IPS-18a (cell line): ENCODE data around the gene PCAT7.
"Not testable (repeated sequence)": the region's sequence is repeated elsewhere in the genome, so short reads cannot be mapped to it uniquely, and the experiment has no call there.

Experiments used
- H3K27ac ChIP-seq: one replicate; pipeline ENCODE4 v1.5.1; 2013; ENCODE audit warnings: low read length
- H3K27me3 ChIP-seq: one replicate; pipeline ENCODE4 v1.6.1; 2013; ENCODE audit warnings: mild to moderate bottlenecking, low read length; ENCODE audit not compliant: control insufficient read depth, insufficient read depth
- H3K36me3 ChIP-seq: one replicate; pipeline ENCODE4 v1.6.1; 2013; ENCODE audit warnings: low read depth, low read length; ENCODE audit not compliant: control insufficient read depth
- H3K4me1 ChIP-seq: one replicate; pipeline ENCODE4 v1.6.1; 2013; ENCODE audit warnings: low read depth, low read length; ENCODE audit not compliant: control insufficient read depth
- H3K4me3 ChIP-seq: one replicate; pipeline ENCODE4 v1.5.1; 2013; ENCODE audit warnings: low read length
- H3K9ac ChIP-seq: one replicate; pipeline ENCODE4 v1.6.1; 2013; ENCODE audit warnings: mild to moderate bottlenecking, low read length, moderate library complexity
- H3K9me3 ChIP-seq: one replicate; pipeline ENCODE4 v1.6.1; 2013; ENCODE audit warnings: low read depth, low read length; ENCODE audit not compliant: control insufficient read depth

PCAT7 gene

DNA sequence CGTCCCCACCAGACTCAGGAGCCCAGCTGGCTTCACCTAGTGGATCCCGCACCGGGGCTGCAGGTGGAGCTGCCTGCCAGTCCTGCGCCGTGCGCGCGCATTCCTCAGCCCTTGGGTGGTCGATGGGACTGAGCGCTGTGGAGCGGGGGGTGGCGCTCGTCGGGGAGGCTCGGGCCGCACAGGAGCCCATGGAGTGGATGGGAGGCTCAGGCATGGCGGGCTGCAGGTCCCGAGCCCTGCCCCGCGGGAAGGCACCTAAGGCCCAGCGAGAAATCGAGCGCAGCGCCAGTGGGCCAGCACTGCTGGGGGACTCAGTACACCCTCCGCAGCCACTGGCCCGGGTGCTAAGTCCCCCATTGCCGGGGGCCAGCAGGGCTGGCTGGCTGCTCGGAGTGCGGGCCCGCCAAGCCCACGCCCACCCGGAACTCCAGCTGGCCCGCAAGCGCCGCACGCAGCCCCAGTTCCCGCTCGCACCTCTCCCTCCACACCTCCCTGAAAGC is 36.2 kb downstream of the PCAT7 start:
- not testable (repeated sequence) for H3K4me1 ChIP-seq, H3K36me3 ChIP-seq, H3K27ac ChIP-seq, H3K27me3 ChIP-seq, H3K9me3 ChIP-seq, H3K4me3 ChIP-seq, H3K9ac ChIP-seq

DNA sequence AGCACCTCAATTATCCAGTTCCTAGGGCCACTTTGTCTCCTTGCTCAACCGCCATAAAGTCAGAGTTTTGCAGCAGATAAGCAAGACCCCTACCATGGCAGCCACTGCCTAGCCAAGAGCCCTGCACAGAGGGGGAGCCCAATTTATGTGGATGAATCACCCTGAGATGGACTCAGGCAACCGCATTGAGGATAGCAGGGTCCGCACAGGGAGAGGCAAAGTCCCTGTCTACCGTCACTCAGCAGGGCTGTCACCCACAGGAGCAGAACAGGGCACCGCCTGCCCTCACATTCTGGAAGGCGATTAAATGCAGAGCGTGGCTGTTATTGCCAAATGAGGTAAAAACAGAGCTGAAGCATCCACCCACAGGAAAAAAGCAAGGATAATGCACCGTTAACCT is 37.0 kb downstream of the PCAT7 start:
- H3K27me3 ChIP-seq = no peaks in the 10 kb centered on the region
- H3K27ac ChIP-seq = no peak overlapping the region
- H3K9ac ChIP-seq = no peak overlapping the region
- H3K4me3 ChIP-seq = no peak overlapping the region
- no peaks in the 10 kb centered on the region for H3K4me1 ChIP-seq
- no peaks in the 10 kb centered on the region for H3K9me3 ChIP-seq
- H3K36me3 ChIP-seq = no peaks in the 10 kb centered on the region

DNA sequence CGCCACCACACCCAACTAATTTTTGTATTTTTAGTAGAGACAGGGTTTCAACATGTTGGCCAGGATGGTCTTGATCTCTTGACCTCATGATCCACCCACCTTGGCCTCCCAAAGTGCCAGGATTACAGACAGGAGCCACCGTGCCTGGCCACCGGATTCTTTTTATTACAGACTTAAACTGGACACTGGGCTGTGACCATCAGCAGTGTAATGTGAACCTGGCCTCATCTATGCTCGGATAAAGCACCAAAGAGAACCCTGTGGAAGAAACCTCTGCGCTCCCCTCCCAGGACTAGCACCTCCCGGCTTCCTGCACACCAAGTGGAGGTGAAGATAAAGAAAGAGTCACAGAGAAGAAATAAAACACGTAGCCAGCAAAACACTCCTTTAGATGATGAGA is 37.8 kb downstream of the PCAT7 start:
- not testable (repeated sequence) for H3K4me3 ChIP-seq, H3K36me3 ChIP-seq, H3K27me3 ChIP-seq, H3K27ac ChIP-seq, H3K9ac ChIP-seq, H3K9me3 ChIP-seq, H3K4me1 ChIP-seq

DNA sequence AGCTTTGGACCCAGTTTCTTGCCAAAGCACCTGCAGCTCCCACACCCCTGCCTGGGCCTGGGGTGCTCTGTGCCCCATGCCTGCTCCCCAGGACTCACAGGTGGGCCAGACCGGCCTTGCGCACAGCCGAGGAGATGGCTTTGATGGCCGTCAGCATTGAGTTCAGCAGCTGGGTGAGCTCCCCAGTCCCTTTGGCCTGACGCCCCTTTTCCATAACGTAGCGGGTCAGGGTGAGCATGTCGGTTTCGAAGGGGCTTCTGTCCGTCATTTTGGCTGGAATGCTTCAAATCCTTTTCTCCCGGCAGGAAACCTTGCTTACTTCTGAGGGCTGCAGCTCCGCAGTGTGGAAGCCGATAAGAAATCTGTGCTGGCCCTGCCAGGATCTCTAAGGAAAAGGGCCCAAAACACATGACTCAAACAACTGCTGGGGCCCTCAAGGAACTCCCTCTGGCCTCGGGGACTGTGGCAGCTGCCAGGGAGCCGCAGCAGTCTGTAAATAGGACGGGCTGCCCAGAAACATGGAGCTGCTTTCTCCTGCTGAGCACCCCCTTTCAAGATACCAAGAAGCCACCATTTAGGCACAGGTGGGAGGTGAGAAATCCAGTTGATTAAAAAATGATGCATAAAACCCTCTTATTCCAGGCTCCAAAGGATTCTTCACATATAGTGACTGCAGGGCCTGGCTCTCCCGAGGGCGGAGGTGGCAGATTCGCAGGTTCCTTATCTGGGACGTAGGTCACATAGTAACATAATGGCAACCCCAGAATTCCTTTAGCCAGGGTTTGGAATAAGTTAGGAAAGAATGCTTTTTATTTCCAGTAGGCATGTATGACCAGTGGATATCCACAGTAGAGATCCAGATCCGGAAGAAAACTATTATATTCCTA is 38.8 kb downstream of the PCAT7 start, which contains the start of gene FBP2:
Gene FBP2 (minus strand): TSS at position 366 of the 887 bp plus-strand sequence. CDS start 98 bp downstream, at position 268.
- no peaks in the 10 kb centered on the region for H3K27me3 ChIP-seq
- no peak within 1 kb of the TSS for H3K27ac ChIP-seq
- H3K36me3 ChIP-seq = no peaks in the 10 kb centered on the region
- H3K4me1 ChIP-seq = no peaks in the 10 kb centered on the region
- no peak within 1 kb of the TSS for H3K9ac ChIP-seq
- no peak within 1 kb of the TSS for H3K4me3 ChIP-seq
- H3K9me3 ChIP-seq = no peaks in the 10 kb centered on the region

DNA sequence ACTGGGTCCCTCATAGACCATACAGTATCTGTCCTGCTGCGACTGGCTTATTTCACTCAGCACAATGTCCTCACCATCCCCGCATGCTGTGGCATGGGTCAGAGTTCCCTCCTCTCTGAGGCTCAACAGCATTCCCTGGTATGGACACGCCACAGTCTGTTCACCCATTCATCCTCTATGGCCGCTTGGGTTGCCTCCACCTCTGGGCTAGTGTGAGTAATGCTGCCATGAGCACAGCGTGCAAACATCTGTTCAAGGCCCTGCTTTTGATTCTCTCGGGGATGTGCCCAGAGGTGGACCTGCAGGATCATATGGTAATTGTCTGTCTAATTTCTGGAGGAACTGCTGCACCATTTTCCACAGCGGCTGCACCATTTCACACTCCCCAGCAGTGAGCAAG is 44.2 kb downstream of the PCAT7 start:
- Histone ChIP-seq H3K27me3 (no peaks in the 10 kb centered on the region), H3K9ac (no peak overlapping the region), H3K9me3 (no peaks in the 10 kb centered on the region), H3K4me1 (peaks cover 7% of the 10 kb centered on the region), H3K36me3 (no peaks in the 10 kb centered on the region), H3K4me3 (no peak overlapping the region), H3K27ac (no peak overlapping the region)

DNA sequence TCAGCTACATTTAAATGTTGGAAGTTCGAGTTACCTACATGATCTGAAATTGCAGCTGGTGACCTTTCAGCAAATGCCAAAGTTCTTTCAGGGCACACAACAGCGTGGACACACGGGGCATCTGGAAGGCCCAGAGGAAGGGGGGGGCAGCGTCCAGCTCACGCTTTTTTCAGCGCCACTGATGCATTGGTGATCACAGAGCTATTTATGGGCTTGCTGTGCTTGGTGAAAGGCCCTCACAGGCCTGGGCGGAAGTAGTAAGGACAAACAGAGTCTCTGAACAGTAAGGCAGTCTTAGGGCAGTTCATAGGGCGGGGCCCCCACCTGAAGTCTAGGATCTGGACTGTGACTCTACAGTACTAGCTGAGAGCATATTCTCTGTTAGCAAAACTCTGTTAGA is 45.4 kb downstream of the PCAT7 start:
- H3K9ac ChIP-seq = no peak overlapping the region
- H3K27ac ChIP-seq = no peak overlapping the region
- H3K4me1 ChIP-seq = peaks cover 7% of the 10 kb centered on the region
- no peaks in the 10 kb centered on the region for H3K9me3 ChIP-seq
- no peak overlapping the region for H3K4me3 ChIP-seq
- no peaks in the 10 kb centered on the region for H3K27me3 ChIP-seq
- H3K36me3 ChIP-seq = no peaks in the 10 kb centered on the region

DNA sequence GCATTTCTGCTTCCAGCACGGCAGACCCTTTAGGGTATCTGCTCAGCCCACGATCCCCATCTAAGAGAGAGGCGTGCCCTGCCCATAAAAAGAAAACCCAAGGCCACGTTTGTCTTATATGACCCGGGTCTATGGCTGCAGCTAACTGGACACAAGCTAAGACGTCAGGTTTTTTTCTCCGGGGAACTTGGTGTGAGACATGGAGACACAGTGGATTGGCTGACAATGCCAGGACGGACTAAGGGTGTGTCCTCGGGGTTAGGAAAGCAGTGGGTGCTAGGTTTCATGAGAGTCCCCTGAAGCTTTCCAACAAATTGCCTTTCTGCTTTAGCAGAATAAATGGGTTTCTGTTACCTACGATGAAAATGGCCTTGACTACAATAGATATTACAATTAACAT is 45.8 kb downstream of the PCAT7 start:
- H3K36me3 ChIP-seq = no peaks in the 10 kb centered on the region
- H3K27ac ChIP-seq = no peak overlapping the region
- no peak overlapping the region for H3K9ac ChIP-seq
- H3K4me3 ChIP-seq = no peak overlapping the region
- no peaks in the 10 kb centered on the region for H3K9me3 ChIP-seq
- H3K27me3 ChIP-seq = no peaks in the 10 kb centered on the region
- H3K4me1 ChIP-seq = peaks cover 7% of the 10 kb centered on the region

DNA sequence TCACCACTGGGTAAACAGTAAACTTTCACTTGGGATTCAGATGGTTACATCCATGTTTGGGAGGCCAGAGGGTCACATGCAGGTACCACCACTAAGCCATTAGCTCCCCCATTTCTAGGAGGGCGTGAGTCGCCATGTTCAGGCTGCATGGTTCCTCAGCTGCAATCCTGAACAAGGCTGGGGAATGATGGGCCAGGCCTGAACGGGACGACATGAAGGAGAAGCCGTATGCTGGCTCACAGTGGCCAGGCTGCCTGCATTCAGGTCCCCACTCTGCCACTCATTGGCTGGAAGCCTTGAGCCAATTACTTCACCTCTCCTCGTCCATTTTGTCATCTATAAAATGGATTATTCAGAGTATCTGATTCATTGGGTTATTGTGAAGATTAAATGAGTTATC is 47.8 kb downstream of the PCAT7 start:
- H3K4me3 ChIP-seq = no peak overlapping the region
- H3K27ac ChIP-seq = no peak overlapping the region
- no peak overlapping the region for H3K9ac ChIP-seq
- no peaks in the 10 kb centered on the region for H3K9me3 ChIP-seq
- no peaks in the 10 kb centered on the region for H3K36me3 ChIP-seq
- peaks cover 7% of the 10 kb centered on the region for H3K4me1 ChIP-seq
- H3K27me3 ChIP-seq = no peaks in the 10 kb centered on the region

DNA sequence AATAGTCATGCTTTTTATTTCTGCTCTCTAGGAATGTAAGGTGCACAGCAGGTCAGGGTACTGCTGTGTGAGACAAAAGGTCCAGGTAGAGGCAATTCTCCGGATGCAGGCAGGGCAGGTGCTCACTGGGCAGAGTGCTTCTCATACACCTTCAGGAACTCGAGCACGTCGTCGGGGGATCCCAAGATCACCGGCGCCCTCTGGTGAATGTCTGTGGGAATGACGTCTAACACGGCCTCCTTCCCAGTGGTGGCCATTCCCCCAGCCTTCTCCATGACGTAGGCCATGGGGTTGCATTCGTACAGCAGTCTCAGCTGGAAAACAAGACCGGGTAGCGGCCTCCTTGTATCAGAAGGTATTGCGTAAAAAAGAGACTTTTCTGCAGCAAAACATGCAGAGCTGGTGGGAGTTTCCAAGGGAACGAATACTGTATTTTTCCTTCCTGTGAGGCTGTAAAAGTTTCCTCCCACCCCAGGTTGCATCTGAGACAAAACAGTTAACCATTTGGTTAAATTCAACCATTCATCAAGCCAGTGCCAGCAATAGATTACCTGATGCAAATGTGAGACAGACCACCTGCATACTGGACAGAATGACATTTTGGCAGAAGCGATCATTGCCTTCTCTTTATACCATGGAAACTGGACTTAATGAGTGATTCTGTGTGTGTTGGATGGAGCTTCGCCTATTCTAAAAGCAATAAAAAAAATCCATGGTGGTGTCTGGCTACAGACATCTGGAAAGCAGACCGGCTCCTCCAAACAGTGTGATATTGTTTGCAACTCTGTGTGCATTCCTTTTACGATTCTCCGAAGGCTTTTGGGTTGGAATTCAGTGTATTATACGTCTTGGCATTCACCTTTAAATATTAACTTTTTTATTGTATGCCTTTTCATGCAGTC is 48.6 kb downstream of the PCAT7 start:
- Histone ChIP-seq H3K36me3 (no peaks in the 10 kb centered on the region), H3K4me3 (no peak overlapping the region), H3K9ac (no peak overlapping the region), H3K9me3 (no peaks in the 10 kb centered on the region), H3K27ac (no peak overlapping the region), H3K4me1 (peaks cover 12% of the 10 kb centered on the region), H3K27me3 (no peaks in the 10 kb centered on the region)

DNA sequence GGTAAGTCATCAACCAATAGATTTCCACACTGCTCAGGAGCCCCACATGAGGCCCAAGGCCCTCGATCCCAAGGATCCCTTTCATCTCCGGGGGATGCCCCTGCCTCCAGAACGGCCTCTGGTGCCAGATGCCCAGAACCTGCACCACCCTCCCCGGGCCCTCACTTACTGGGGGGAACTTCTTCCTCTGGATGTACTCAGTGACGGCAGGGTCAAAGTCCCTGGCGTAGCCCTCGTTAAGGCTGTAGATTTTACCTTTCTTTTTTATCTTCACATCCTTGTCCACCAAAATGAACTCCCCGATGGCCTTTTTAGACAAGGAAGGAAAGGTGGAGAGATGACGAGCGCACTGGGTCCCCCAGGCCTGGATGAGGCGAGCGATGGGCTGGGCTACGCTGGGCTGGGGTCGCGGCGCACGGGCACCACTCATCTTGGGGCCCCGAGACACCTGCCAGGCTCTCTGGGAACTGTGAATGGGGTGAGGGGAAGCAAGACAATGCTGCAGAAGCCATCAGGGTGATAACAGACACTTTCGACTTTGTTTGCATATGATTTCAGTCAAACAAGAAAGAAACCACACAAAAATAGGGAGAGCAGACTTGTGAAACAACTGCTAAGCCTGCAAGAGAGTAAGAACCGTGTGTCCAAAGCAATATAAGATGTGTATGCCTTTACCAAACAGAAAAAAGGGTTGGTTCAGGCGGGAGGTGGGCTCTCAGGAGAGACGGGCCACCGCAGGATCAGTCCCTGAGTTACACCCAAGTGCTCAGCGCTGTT is 52.0 kb downstream of the PCAT7 start:
- no peak overlapping the region for H3K4me3 ChIP-seq
- H3K9ac ChIP-seq = no peak overlapping the region
- no peak overlapping the region for H3K27ac ChIP-seq
- no peaks in the 10 kb centered on the region for H3K9me3 ChIP-seq
- H3K4me1 ChIP-seq = peaks cover 12% of the 10 kb centered on the region
- H3K27me3 ChIP-seq = no peaks in the 10 kb centered on the region
- H3K36me3 ChIP-seq = no peaks in the 10 kb centered on the region

DNA sequence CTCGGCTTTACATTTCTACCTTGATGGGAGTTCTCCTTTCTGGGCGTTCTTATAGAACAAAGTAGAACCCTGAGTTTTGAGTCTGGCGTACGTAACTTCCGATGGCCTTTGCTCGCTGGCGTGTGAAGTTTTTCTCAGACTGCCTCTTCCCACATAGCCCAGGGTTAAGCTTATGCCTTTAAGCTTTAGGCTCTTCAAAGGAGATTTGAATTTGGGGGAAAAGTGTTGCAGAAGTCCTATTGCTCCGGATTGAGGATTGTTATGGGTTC is 52.5 kb downstream of the PCAT7 start:
- H3K4me3 ChIP-seq = no peak overlapping the region
- peaks cover 12% of the 10 kb centered on the region for H3K4me1 ChIP-seq
- H3K27me3 ChIP-seq = no peaks in the 10 kb centered on the region
- H3K27ac ChIP-seq = no peak overlapping the region
- H3K9ac ChIP-seq = no peak overlapping the region
- no peaks in the 10 kb centered on the region for H3K36me3 ChIP-seq
- no peaks in the 10 kb centered on the region for H3K9me3 ChIP-seq
